Measurements from ENCODE around the gene SLC4A1.

Gene SLC4A1

GRCh38 chr17:44314524-44314868 lies 46.6 kb upstream of the SLC4A1 start:
- no peak for TF ChIP-seq EGR1 (IDR thresholded peaks at IDR 0.05)

DNA sequence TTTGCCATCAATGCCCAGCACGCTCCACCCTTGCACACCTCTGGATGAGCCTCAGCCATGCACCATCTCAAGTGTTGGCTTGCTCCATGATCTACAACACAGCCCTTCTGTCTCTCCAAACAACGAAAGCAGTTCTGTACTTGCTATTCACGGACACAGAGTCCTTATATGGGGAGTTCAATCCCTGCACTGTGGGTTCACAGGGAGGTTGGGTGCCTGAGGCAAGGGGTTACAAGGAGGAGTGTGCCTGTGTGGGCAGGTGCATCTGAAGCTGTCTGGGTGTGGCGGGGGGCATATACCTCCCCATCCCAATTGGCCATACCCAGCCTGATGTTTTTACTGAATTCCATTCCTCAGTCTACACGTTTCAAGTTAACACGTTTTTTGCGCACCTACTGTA lies 46.1 kb upstream of the SLC4A1 start:
- TF ChIP-seq EP300 (IDR thresholded peaks at IDR 0.05; ENCODE audit: borderline replicate concordance): no peak

- TF ChIP-seq FOXM1 (IDR thresholded peaks at IDR 0.05; ENCODE audit: borderline replicate concordance, low read depth) (no peak), EGR1 (IDR thresholded peaks at IDR 0.05) (no peak), CREB1 (IDR thresholded peaks at IDR 0.05; ENCODE audit: low read depth) (no peak), EP300 (IDR thresholded peaks at IDR 0.05; ENCODE audit: borderline replicate concordance) (no peak), RAD21 (IDR thresholded peaks at IDR 0.05; ENCODE audit: low read depth) (no peak)
Observed at GRCh38 chr17:44312396-44313104, 44.6 kb upstream of the SLC4A1 start.

- no peak for TF ChIP-seq EGR1 (IDR thresholded peaks at IDR 0.05)
- no peak for TF ChIP-seq TCF12 (IDR thresholded peaks at IDR 0.05; ENCODE audit: low read depth)
- TF ChIP-seq, protein P1, sequence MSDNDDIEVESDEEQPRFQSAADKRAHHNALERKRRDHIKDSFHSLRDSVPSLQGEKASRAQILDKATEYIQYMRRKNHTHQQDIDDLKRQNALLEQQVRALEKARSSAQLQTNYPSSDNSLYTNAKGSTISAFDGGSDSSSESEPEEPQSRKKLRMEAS (IDR thresholded peaks at IDR 0.05): no peak
Observed at GRCh38 chr17:44311562-44312181, 43.7 kb upstream of the SLC4A1 start.

GRCh38 chr17:44310609-44311376 lies 42.9 kb upstream of the SLC4A1 start:
- TF ChIP-seq RAD21 (IDR thresholded peaks at IDR 0.05; ENCODE audit: low read depth) (no peak), TEAD4 (IDR thresholded peaks at IDR 0.05) (no peak), CEBPB (IDR thresholded peaks at IDR 0.05) (no peak), NFIC (IDR thresholded peaks at IDR 0.05) (no peak), EGR1 (IDR thresholded peaks at IDR 0.05) (no peak), TCF12 (IDR thresholded peaks at IDR 0.05; ENCODE audit: low read depth) (no peak), EP300 (IDR thresholded peaks at IDR 0.05; ENCODE audit: borderline replicate concordance) (no peak), USF1 (IDR thresholded peaks at IDR 0.05) (no peak), TAF1 (IDR thresholded peaks at IDR 0.05; ENCODE audit: low read depth) (no peak), REST (IDR thresholded peaks at IDR 0.05; ENCODE audit: low read depth) (no peak), YY1 (IDR thresholded peaks at IDR 0.05; ENCODE audit: low read depth) (no peak), CREB1 (IDR thresholded peaks at IDR 0.05; ENCODE audit: low read depth) (no peak), ZBTB7A (IDR thresholded peaks at IDR 0.05; ENCODE audit: low read depth) (no peak), FOXM1 (IDR thresholded peaks at IDR 0.05; ENCODE audit: borderline replicate concordance, low read depth) (no peak)
- TF ChIP-seq, protein P1 (IDR thresholded peaks at IDR 0.05): no peak

GRCh38 chr17:44310188-44310587 lies 42.3 kb upstream of the SLC4A1 start:
- TF ChIP-seq EP300 (IDR thresholded peaks at IDR 0.05; ENCODE audit: borderline replicate concordance): no peak

- TF ChIP-seq CREB1 (IDR thresholded peaks at IDR 0.05; ENCODE audit: low read depth) (no peak), YY1 (IDR thresholded peaks at IDR 0.05; ENCODE audit: low read depth) (no peak), EP300 (IDR thresholded peaks at IDR 0.05; ENCODE audit: borderline replicate concordance) (no peak), CEBPB (IDR thresholded peaks at IDR 0.05) (no peak), REST (IDR thresholded peaks at IDR 0.05; ENCODE audit: low read depth) (no peak), RAD21 (IDR thresholded peaks at IDR 0.05; ENCODE audit: low read depth) (no peak), USF1 (IDR thresholded peaks at IDR 0.05) (no peak), FOXM1 (IDR thresholded peaks at IDR 0.05; ENCODE audit: borderline replicate concordance, low read depth) (no peak), TCF12 (IDR thresholded peaks at IDR 0.05; ENCODE audit: low read depth) (no peak), TEAD4 (IDR thresholded peaks at IDR 0.05) (no peak), TAF1 (IDR thresholded peaks at IDR 0.05; ENCODE audit: low read depth) (no peak), ZBTB7A (IDR thresholded peaks at IDR 0.05; ENCODE audit: low read depth) (no peak), EGR1 (IDR thresholded peaks at IDR 0.05) (no peak), NFIC (IDR thresholded peaks at IDR 0.05) (no peak)
- TF ChIP-seq, protein P1 (IDR thresholded peaks at IDR 0.05): no peak
Observed at GRCh38 chr17:44309472-44309871, 41.5 kb upstream of the SLC4A1 start.
